Stimulated activated CD4-positive, alpha-beta T cell treated with anti-CD3 and anti-CD28 coated beads, TNF-alpha, amount 100 ng/mL, for 24 hours (primary cell): ENCODE results near the gene CD8B.

ENCODE experiments used
- DNase-seq, 3 experiments: peaks; one replicate each; pipeline ENCODE4 v3.0.0-alpha.2; 2020; ENCODE audit warnings: low read depth in 3 of 3

Gene CD8B

GRCh38 chr2:86774862-86775261 is 86.8 kb downstream of the CD8B start:
- no peak for DNase-seq

DNA sequence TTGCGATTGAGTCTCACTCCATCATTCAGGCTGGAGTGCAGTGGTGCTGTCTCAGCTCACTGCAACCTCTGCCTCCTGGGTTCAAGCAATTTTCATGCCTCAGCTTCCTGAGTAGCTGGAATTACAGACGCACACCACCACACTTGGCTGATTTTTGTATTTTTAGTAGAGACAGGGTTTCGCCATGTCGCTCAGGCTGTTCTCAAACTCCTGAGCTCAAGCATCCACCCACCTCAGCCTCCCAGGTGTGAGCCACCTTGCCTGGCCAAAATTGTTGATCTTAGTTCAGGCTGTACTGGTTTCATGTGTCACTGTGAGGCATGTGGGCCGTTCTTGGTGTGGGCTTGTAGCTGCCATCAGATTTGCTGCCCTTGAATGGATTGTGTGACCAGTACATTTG is 89.1 kb downstream of the CD8B start:
- DNase-seq = no peak

DNA sequence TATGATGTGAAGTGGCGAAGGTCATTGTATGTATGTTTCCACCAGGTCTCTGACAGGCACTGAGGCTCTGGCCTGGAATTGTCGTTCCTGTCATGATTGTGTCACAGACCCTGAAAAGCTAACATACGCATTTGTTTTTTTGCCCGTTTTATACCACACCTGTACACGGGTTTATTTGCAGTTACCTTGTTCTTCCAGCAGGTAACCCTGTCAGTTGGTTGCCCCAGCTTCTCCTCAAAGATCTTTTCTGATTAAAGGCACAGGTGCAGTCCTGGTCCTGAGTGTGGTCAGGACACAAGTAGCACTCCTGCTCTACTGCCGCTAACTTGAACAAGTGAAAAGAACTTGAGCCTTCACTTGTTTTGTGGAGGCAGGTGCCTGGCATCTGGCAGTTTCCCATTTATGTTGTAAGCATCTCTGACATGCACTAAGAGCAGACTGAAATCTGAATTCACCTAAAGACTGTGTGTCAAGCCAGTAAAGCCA is 90.8 kb downstream of the CD8B start:
- no peak for DNase-seq

- no peak for DNase-seq
Measured at GRCh38 chr2:86769838-86770237, 91.8 kb downstream of the CD8B start.

GRCh38 chr2:86768189-86768949 is 93.3 kb downstream of the CD8B start:
- no peak for DNase-seq
